DOHH2 (cell line): ENCODE data around the gene RAB43.

Source experiments
- H3F3A ChIP-seq: fragments of 200-600 bp; sonication (generic), shearing (Covaris generic); 2 replicates; pipeline ENCODE4 v1.6.0; 2016; ENCODE audit warnings: antibody characterized with exemption, mild to moderate bottlenecking; ENCODE audit not compliant: control insufficient read depth, insufficient read depth
- H3K27ac ChIP-seq: fragments of 200-600 bp; sonication (generic); 2 replicates; pipeline ENCODE4 v1.5.1; 2014; ENCODE audit warnings: low read depth, mild to moderate bottlenecking, low read length, moderate library complexity
- H3K27me3 ChIP-seq: fragments of 200-600 bp; sonication (generic); 2 replicates; pipeline ENCODE4 v1.6.1; 2014; ENCODE audit warnings: mild to moderate bottlenecking, low read length, mixed read lengths; ENCODE audit not compliant: control insufficient read depth
- H3K36me3 ChIP-seq: fragments of 200-600 bp; sonication (generic); 2 replicates; pipeline ENCODE4 v1.6.1; 2014; ENCODE audit warnings: mild to moderate bottlenecking, low read length, moderate library complexity, mixed read lengths; ENCODE audit not compliant: control insufficient read depth
- H3K4me1 ChIP-seq: fragments of 200-600 bp; sonication (generic); 2 replicates; pipeline ENCODE4 v1.6.1; 2014; ENCODE audit warnings: mild to moderate bottlenecking, low read length, mixed read lengths; ENCODE audit not compliant: control insufficient read depth
- H3K4me2 ChIP-seq: fragments of 200-600 bp; sonication (generic); 2 replicates; pipeline ENCODE4 v1.6.0; 2014; ENCODE audit warnings: mild to moderate bottlenecking, low read length, moderate library complexity
- H3K4me3 ChIP-seq: fragments of 200-600 bp; sonication (generic); 2 replicates; pipeline ENCODE4 v1.5.1; 2014; ENCODE audit warnings: mild to moderate bottlenecking, low read length, mixed read lengths
- H3K79me2 ChIP-seq: fragments of 200-600 bp; sonication (generic); 2 replicates; pipeline ENCODE4 v1.6.1; 2014; ENCODE audit warnings: mild to moderate bottlenecking, low read length, mixed read lengths; ENCODE audit not compliant: control insufficient read depth
- H3K9me2 ChIP-seq: fragments of 200-600 bp; sonication (generic); replicated peaks from 2 replicates; pipeline ENCODE4 v1.6.1; 2014; ENCODE audit warnings: mild to moderate bottlenecking, low read length, mixed read lengths; ENCODE audit not compliant: control insufficient read depth
- H3K9me3 ChIP-seq: fragments of 200-600 bp; sonication (generic); 2 replicates; pipeline ENCODE4 v1.6.1; 2014; ENCODE audit warnings: antibody characterized with exemption, low read length, mixed read lengths; ENCODE audit not compliant: control insufficient read depth, insufficient read depth
- H4K20me1 ChIP-seq: fragments of 200-600 bp; sonication (generic); 2 replicates; pipeline ENCODE4 v1.6.0; 2014; ENCODE audit warnings: low read depth, mild to moderate bottlenecking, antibody characterized with exemption, low read length, moderate library complexity; ENCODE audit not compliant: control insufficient read depth, insufficient read depth
- CTCF ChIP-seq: fragments of 200-600 bp; sonication (generic); IDR thresholded peaks from one replicate; pipeline ENCODE4 v1.5.1; 2014; ENCODE audit warnings: antibody characterized with exemption, mild to moderate bottlenecking, low read depth, low read length; ENCODE audit not compliant: poor library complexity, severe bottlenecking
- EZH2phosphoT487 ChIP-seq: fragments of 200-600 bp; sonication (generic); IDR thresholded peaks from 2 replicates; pipeline ENCODE4 v1.6.1; 2017; ENCODE audit warnings: borderline replicate concordance, mild to moderate bottlenecking, antibody characterized with exemption, low read length, moderate library complexity, mixed read lengths

RAB43 gene

GRCh38 chr3:129057249-129057648 is 64.4 kb downstream of the RAB43 start:
- Histone ChIP-seq H3K79me2 (no peaks in the 10 kb centered on the region), H3K27ac (no peak overlapping the region), H3K4me3 (no peak overlapping the region), H3K4me2 (no peak overlapping the region), H3K36me3 (no peaks in the 10 kb centered on the region), H4K20me1 (no peaks in the 10 kb centered on the region), H3K9me2 (no peaks in the 10 kb centered on the region), H3F3A (no peaks in the 10 kb centered on the region), H3K27me3 (peaks cover 5% of the 10 kb centered on the region; the same call in 1 of the 2 replicates), H3K9me3 (no peaks in the 10 kb centered on the region), H3K4me1 (peaks cover 20% of the 10 kb centered on the region)
- TF ChIP-seq CTCF (no peak), EZH2phosphoT487 (no peak)

DNA sequence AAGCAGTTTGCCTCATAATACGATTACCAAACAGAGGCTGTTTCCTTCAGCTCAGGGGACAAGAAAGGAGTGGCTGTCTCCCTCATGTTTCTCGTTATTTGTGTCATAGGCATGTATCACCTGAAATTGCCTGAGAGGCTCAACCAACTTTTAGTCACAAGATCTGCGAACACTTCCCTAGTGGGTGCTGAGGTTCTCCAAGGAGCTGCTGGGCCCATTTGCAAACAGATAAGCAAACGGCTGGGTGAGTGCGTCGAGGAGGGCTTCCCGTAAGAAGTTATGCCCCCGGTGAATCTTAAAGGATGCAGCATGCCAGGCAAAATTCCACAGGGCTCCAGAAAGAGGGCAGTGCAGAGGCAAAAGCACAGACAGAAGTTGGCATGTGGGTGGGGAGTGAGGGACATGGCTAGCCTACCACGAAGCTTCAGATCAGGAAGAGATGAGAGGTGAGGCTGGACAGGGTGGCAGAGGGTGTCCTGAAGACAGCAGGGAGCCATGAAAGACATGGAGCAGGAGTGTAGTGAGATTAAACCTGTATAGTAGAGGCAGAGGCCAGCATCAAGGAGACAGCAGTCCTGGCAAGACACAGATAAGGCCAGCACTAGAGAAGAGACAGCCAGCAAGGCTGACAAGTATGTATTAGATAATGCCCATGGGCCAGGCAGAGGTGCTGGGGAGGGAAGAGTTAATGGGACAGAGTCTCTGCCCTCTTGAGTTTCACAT is 65.0 kb downstream of the RAB43 start:
- Histone ChIP-seq H3K4me3 (no peak overlapping the region), H3K4me2 (no peak overlapping the region), H3K9me2 (no peaks in the 10 kb centered on the region), H3K9me3 (no peaks in the 10 kb centered on the region), H4K20me1 (no peaks in the 10 kb centered on the region), H3K4me1 (peaks cover 20% of the 10 kb centered on the region), H3K27me3 (peaks cover 5% of the 10 kb centered on the region; the same call in 1 of the 2 replicates), H3K79me2 (no peaks in the 10 kb centered on the region), H3F3A (no peaks in the 10 kb centered on the region), H3K27ac (no peak overlapping the region), H3K36me3 (no peaks in the 10 kb centered on the region)
- TF ChIP-seq EZH2phosphoT487 (no peak), CTCF (no peak)

- no peaks in the 10 kb centered on the region for H3K36me3 ChIP-seq
- peaks cover 5% of the 10 kb centered on the region; the same call in 1 of the 2 replicates for H3K27me3 ChIP-seq
- no peak overlapping the region for H3K4me2 ChIP-seq
- no peaks in the 10 kb centered on the region for H3K9me2 ChIP-seq
- TF ChIP-seq EZH2phosphoT487 (no peak), CTCF (no peak)
- H4K20me1 ChIP-seq, result no peaks in the 10 kb centered on the region
- no peaks in the 10 kb centered on the region for H3K79me2 ChIP-seq
- H3F3A ChIP-seq, result no peaks in the 10 kb centered on the region
- H3K4me3 ChIP-seq, result no peak overlapping the region
- H3K4me1 ChIP-seq, result peaks cover 7% of the 10 kb centered on the region
- no peak overlapping the region for H3K27ac ChIP-seq
- H3K9me3 ChIP-seq, result no peaks in the 10 kb centered on the region
These were observed 66.9 kb downstream of the RAB43 start for GRCh38 chr3:129054605-129055104.
